Parathyroid adenoma (tissue), 2 donors: ENCODE data around the gene ANGPTL2.

ENCODE experiments used
- H2AFZ ChIP-seq: fragments of 300-600 bp; sonication (generic); one replicate; pipeline ENCODE4 v1.7.0; 2017; ENCODE audit warnings: antibody characterized with exemption, mild to moderate bottlenecking
- H3K27ac ChIP-seq: fragments of 300-600 bp; sonication (generic); one replicate; pipeline ENCODE4 v1.7.0; 2017
- H3K27me3 ChIP-seq: fragments of 300-600 bp; sonication (generic); one replicate; pipeline ENCODE4 v1.7.0; 2017; ENCODE audit warnings: low read length; ENCODE audit not compliant: control insufficient read depth, insufficient read depth
- H3K36me3 ChIP-seq: fragments of 300-600 bp; sonication (generic); one replicate; pipeline ENCODE4 v1.7.0; 2017; ENCODE audit warnings: low read length; ENCODE audit not compliant: control insufficient read depth, insufficient read depth
- H3K4me1 ChIP-seq: fragments of 300-600 bp; sonication (generic); one replicate; pipeline ENCODE4 v1.7.0; 2017; ENCODE audit warnings: control low read depth
- H3K4me2 ChIP-seq: fragments of 300-600 bp; sonication (generic); one replicate; pipeline ENCODE4 v1.7.0; 2017; ENCODE audit warnings: low read length
- H3K4me3 ChIP-seq: fragments of 300-600 bp; sonication (generic); one replicate; pipeline ENCODE4 v1.7.0; 2017; ENCODE audit warnings: low read depth, low read length
- H3K79me2 ChIP-seq: fragments of 300-600 bp; sonication (generic); one replicate; pipeline ENCODE4 v1.7.0; 2017; ENCODE audit warnings: control low read depth
- H3K9ac ChIP-seq: fragments of 300-600 bp; sonication (generic); one replicate; pipeline ENCODE4 v1.7.0; 2017; ENCODE audit warnings: mild to moderate bottlenecking
- H3K9me3 ChIP-seq: fragments of 300-600 bp; sonication (generic); one replicate; pipeline ENCODE4 v1.7.0; 2017; ENCODE audit warnings: low read length; ENCODE audit not compliant: control insufficient read depth
- TF ChIP-seq, protein P1 (sequence below): fragments of 300-600 bp; sonication (generic); IDR thresholded peaks from one replicate; pipeline ENCODE4 v1.7.0; 2017; ENCODE audit warnings: antibody characterized with exemption, mild to moderate bottlenecking
- donor health status: primary hyperparathyroidism.

ANGPTL2 gene

DNA sequence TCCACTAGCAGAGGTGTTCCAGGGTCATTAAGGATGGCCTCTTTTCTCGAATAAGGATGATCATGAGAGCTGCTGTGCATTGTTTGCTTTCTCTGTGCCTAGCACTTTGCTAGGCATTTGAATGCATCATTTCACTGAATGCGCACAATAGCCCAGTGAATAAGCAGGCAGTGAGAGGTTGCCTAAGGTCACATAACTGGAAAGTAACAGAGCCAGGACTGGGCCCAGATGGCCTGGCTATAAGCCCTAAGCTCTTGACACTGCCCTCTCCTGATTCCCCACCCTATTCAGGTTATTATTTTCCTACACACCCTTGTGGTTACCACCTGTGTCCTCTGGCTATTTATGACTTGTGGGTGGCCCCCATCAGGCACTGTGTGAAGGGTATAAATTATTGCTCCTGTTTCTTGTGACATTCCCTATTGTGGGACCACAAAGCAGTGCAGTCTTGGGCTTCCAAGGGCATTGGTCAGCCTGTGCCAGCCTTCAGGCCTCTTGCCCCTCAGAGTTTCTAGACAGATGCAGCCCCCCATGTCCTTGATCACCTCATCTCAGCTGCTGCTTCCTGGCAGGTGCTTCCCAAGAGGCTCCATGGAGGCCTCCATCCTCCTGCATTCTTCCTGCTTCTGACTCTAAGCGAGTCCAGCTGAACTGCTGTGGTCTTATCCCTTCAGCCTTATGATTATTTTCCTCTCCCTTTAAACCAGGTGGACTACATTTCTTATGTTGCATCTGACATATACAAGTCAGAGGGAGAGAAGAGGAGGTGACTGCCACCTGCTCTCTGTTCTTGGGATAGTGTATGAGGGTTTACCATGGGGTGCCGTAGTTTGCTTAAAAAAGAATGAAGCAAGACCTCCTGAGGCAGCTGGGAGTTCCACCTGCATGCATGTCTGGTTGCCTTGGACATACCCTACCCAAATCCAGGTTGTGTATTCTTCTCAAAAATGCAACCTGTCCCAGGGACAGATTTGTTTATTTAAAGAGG is 47.6 kb downstream of the ANGPTL2 start:
- Histone ChIP-seq H2AFZ (no peak overlapping the region), H3K9me3 (no peaks in the 10 kb centered on the region), H3K36me3 (no peaks in the 10 kb centered on the region), H3K27ac (no peak overlapping the region), H3K4me3 (no peak overlapping the region), H3K4me1 (no peaks in the 10 kb centered on the region), H3K4me2 (peak overlapping the region; percentile 35), H3K79me2 (no peaks in the 10 kb centered on the region), H3K27me3 (no peaks in the 10 kb centered on the region), H3K9ac (no peak overlapping the region)
- TF ChIP-seq, protein P1, sequence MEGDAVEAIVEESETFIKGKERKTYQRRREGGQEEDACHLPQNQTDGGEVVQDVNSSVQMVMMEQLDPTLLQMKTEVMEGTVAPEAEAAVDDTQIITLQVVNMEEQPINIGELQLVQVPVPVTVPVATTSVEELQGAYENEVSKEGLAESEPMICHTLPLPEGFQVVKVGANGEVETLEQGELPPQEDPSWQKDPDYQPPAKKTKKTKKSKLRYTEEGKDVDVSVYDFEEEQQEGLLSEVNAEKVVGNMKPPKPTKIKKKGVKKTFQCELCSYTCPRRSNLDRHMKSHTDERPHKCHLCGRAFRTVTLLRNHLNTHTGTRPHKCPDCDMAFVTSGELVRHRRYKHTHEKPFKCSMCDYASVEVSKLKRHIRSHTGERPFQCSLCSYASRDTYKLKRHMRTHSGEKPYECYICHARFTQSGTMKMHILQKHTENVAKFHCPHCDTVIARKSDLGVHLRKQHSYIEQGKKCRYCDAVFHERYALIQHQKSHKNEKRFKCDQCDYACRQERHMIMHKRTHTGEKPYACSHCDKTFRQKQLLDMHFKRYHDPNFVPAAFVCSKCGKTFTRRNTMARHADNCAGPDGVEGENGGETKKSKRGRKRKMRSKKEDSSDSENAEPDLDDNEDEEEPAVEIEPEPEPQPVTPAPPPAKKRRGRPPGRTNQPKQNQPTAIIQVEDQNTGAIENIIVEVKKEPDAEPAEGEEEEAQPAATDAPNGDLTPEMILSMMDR, result no peak

DNA sequence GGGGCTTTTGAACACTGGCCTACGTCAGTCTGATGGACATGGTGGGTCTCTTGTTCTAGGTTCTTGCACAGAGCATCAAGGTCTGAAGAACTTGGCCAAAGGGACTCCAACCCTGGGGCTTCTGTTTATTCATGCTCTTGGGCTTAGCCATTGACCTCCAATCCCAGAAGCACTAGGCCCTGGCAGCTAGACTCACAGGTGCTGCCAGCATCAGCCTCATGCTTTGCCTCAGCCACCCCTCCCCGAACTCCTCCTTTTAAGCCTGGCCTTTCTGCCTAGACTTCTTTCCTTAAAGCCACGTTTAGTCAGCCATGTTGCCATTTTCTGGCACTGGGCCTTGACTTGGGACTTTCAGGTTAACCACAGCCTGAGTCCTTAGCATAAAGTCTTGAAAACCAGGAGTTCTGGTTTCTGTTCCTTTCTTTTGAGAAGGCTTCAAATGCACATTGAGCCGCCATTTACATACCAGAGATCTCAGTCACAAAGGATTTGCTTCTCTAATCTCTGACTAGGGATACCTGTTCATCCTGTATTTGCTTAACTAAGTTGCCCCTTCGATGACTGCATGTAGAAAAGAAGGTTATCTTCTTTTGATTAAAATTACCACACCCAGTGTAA is 54.7 kb downstream of the ANGPTL2 start:
- Histone ChIP-seq H3K4me1 (no peaks in the 10 kb centered on the region), H3K36me3 (no peaks in the 10 kb centered on the region), H3K4me3 (no peak overlapping the region), H3K9me3 (no peaks in the 10 kb centered on the region), H3K4me2 (no peak overlapping the region), H3K27ac (no peak overlapping the region), H2AFZ (no peak overlapping the region), H3K79me2 (no peaks in the 10 kb centered on the region), H3K27me3 (no peaks in the 10 kb centered on the region), H3K9ac (no peak overlapping the region)
- TF ChIP-seq, protein P1, result no peak

DNA sequence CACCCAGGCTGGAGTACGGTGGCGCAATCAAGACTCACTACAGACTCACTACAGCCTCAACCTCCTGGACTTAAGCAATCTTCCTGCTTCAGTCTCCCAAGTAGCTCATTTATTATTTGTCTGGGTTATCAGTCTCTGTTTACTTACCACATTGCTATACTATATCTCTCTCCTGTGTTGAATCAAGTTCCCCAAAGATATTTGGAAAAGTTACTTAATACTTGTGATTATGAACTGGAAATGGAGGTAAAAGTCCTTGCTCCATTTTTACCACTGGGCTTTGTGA is 55.6 kb downstream of the ANGPTL2 start:
- TF ChIP-seq, protein P1, result no peak
- Histone ChIP-seq H3K9me3 (no peaks in the 10 kb centered on the region), H2AFZ (no peak overlapping the region), H3K79me2 (no peaks in the 10 kb centered on the region), H3K4me1 (no peaks in the 10 kb centered on the region), H3K4me3 (no peak overlapping the region), H3K27me3 (no peaks in the 10 kb centered on the region), H3K27ac (no peak overlapping the region), H3K9ac (no peak overlapping the region), H3K36me3 (no peaks in the 10 kb centered on the region), H3K4me2 (no peak overlapping the region)

DNA sequence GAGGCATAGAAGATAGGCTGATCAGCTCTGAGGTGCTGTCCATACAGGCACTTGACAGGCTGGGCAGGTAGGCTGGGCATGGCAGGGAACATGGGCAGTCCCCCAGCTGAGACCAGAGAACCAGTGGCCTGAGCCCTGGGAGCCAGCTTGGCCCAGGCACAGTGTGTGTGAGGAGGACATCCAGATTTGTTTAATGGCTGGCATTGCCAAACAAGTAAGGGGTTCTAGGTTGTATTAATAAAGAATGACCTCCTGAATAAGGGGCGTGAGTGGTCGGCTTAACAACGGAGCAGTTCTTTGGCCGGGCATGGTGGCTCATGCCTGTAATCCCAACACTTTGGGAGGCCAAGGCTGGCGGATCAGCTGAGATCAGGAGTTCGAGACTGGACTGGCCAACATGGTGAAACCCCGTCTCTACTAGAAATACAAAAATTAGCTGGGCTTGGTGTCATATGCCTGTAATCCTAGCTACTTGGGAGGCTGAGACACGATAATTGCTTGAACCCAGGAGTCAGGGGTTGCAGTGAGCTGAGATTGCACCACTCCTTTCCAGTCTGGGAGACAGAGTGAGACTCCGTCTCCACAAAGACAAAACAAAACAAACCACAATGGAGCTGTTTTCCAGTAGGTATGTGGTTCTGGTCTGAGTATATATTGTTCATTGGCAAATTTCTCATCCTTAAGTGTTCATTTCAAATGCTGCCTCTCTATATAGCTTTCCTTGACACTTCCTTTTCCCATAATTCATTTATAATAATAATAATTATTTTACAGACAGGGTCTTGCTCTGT is 56.2 kb downstream of the ANGPTL2 start:
- Histone ChIP-seq H3K27ac (no peak overlapping the region), H3K79me2 (no peaks in the 10 kb centered on the region), H3K36me3 (no peaks in the 10 kb centered on the region), H3K4me3 (no peak overlapping the region), H3K4me2 (no peak overlapping the region), H3K9ac (no peak overlapping the region), H3K9me3 (no peaks in the 10 kb centered on the region), H2AFZ (no peak overlapping the region), H3K4me1 (no peaks in the 10 kb centered on the region), H3K27me3 (no peaks in the 10 kb centered on the region)
- TF ChIP-seq, protein P1, result no peak
